GM10248 (cell line): ENCODE measurements around the gene CREB3L1.

Source experiments
- CTCF ChIA-PET: fragments of 300-600 bp; sonication (Branson Sonifier 250); formaldehyde crosslinking; extraction: SDS; loops from one replicate; lab custom pipeline; 2021; ENCODE audit warnings: antibody characterized with exemption; lab: Yijun Ruan, JAX
- POLR2A ChIA-PET: fragments of 350-650 bp; sonication (Branson Sonifier 250); formaldehyde crosslinking; extraction: SDS; loops from one replicate; lab custom pipeline; 2020; ENCODE audit warnings: antibody characterized with exemption; lab: Yijun Ruan, JAX
- DNase-seq: peaks from one replicate; pipeline ENCODE4 v3.0.0; 2012; ENCODE audit errors: extremely low spot score
- CTCF ChIP-seq: IDR thresholded peaks from 2 replicates; pipeline ENCODE4 v1.5.1; 2012; ENCODE audit warnings: mild to moderate bottlenecking, low read depth; ENCODE audit errors: extremely low read depth, missing control alignments, control extremely low read depth

CREB3L1 gene

GRCh38 chr11:46259971-46260560, 17.4 kb upstream of the CREB3L1 start:
- POLR2A ChIA-PET, result no interaction called here

GRCh38 chr11:46263120-46263519, 14.3 kb upstream of the CREB3L1 start:
- CTCF ChIA-PET, result interaction anchor here (1.6 to 2.0 kb wide), 3 partner anchors 9 to 98 kb away, joined by 3 to 6 read pairs (median 3); no protein-coding TSS in a partner anchor
- no peak for TF ChIP-seq CTCF
- POLR2A ChIA-PET, result no interaction called here
- DNase-seq, result no peak

More at GRCh38 chr11:46259971-46260560, 17.4 kb upstream of the CREB3L1 start:
- no peak for TF ChIP-seq CTCF
- no peak for DNase-seq
- CTCF ChIA-PET, result interaction anchor here (1.4 to 3.0 kb wide), 4 partner anchors 11 to 56 kb away, joined by 3 to 13 read pairs (median 9); no protein-coding TSS in a partner anchor

GRCh38 chr11:46264030-46264429, 13.4 kb upstream of the CREB3L1 start:
- no peak for TF ChIP-seq CTCF
- POLR2A ChIA-PET, result interaction anchor here (0.7 kb wide), 1 partner anchor 377 kb away, joined by 3 read pairs; no protein-coding TSS in a partner anchor
- DNase-seq, result no peak
- CTCF ChIA-PET, result no interaction called here

- ChIA-PET CTCF (interaction anchor here (0.9 to 3.0 kb wide), 4 partner anchors 11 to 44 kb away, joined by 3 to 9 read pairs (median 3); no protein-coding TSS in a partner anchor), POLR2A (no interaction called here)
These were observed 12.5 kb upstream of the CREB3L1 start for GRCh38 chr11:46264976-46265375.

GRCh38 chr11:46265764-46266163, 11.7 kb upstream of the CREB3L1 start:
- ChIA-PET CTCF (interaction anchor here (0.8 to 3.0 kb wide), 7 partner anchors 12 to 46 kb away, joined by 3 to 10 read pairs (median 3); partner anchors contain the start of gene CREB3L1), POLR2A (no interaction called here)
- DNase-seq, result no peak
- no peak for TF ChIP-seq CTCF

More at GRCh38 chr11:46264976-46265375, 12.5 kb upstream of the CREB3L1 start:
- DNase-seq, result no peak
- no peak for TF ChIP-seq CTCF

GRCh38 chr11:46267930-46268329, 9.5 kb upstream of the CREB3L1 start:
- ChIA-PET CTCF (interaction anchor here (1.0 to 3.0 kb wide), 2 partner anchors 30 to 40 kb away, joined by 3 to 9 read pairs; no protein-coding TSS in a partner anchor), POLR2A (no interaction called here)
- no peak for DNase-seq
- TF ChIP-seq CTCF, result no peak
